ENCODE results near the gene EXOC3L1. TPM values are rescaled to one million over a fixed set of nuclear protein-coding genes. Genes with fewer than 3 reads are reported as not detected.

The EXOC3L1 gene
- total RNA-seq, 1 experiment from 2014 or later, result 1.1 TPM

DNA sequence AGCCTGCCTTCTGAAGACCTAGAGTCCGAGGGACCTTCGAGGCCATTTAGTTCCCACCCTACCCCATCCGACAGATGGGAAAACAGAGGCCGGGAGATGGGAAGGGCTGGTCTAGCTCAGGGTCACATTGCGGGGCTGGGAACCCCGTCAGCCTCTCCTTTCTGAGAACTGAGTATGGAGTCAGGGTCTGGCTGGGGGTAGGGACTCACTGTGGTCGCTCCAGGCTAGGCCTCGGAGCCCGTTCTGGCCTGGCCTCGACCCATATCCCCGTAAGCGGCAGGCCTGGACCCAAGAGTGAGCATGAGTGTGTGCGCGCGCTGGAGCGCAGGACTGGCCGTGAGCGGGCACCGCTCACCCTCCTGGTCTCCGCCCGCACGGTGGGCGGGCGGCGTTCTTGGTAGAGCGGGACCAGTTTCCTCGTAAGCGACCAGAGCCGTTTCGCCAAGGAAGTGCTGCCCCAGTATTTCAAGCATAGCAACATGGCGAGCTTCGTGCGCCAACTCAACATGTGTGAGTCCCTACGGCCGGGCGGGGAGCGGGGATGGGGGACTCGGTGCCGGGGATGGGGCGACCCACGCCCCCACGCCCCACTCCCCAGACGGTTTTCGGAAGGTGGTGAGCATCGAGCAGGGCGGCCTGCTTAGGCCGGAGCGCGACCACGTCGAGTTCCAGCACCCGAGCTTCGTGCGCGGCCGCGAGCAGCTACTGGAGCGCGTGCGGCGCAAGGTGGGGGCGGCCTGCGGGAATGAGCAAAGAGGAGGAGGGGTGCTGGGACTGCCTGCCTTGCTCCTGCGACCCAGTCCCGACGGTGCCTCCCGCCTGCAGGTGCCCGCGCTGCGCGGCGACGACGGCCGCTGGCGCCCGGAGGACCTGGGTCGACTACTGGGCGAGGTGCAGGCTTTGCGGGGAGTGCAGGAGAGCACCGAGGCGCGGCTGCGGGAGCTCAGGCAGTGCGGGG is 24.5 kb downstream of the EXOC3L1 start:
- no peak for DNase-seq (ENCODE audit: low read depth)

DNA sequence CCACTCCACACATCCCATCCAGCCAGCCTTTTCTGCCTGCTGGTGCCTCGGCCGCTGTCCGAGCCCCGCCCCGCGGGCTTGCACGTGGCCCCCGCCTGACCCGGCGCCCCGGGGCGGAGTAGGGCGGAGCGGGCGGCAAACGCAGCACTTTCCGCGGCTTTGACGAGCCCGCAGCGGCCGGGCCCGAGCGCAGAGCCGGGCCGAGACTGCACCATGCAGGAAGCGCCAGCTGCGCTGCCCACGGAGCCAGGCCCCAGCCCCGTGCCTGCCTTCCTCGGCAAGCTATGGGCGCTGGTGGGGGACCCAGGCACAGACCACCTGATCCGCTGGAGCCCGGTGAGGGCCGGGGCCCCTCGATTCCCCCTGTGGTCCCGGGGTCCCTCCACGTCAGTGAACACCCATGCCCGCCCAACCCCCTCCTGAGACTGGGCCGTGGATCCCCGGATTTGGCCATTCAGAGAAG is 25.3 kb downstream of the EXOC3L1 start, which contains the start of gene HSF4:
HSF4 (plus strand) TSS at position 147 of the 463 bp plus-strand sequence; CDS start at position 214, 67 bp downstream.
- DNase-seq (ENCODE audit: low read depth), result no peak

DNA sequence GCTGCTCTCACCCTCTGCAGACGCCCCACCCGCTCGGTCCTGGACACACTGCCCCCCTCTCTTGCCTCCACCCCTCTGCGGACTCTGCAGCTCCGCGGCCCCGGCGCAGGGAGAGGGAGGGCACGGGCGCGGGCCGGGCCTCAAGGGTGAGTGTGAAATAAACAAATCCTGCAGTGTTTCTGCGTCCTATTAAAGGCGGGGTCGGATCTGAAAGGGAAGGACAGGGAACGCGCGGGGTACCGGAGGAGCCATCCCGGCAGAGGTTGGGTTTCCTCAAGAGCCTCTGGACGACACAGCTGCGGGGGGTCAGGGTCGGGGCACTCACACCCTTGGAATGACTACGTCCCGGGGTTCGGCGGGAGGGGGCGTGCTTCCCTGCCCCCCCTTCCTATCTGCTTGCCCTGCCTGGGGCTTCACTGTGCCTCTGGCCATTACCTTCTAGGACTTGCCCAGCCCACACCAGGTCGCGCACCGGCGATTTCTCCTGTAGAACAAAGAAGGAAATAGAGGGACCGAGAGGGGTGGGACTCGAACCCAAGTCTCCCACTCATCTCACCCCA is 25.9 kb downstream of the EXOC3L1 start:
- no peak for DNase-seq (ENCODE audit: low read depth)

GRCh38 chr16:67163164-67163998 is 26.6 kb downstream of the EXOC3L1 start:
- DNase-seq (ENCODE audit: low read depth), result no peak

DNA sequence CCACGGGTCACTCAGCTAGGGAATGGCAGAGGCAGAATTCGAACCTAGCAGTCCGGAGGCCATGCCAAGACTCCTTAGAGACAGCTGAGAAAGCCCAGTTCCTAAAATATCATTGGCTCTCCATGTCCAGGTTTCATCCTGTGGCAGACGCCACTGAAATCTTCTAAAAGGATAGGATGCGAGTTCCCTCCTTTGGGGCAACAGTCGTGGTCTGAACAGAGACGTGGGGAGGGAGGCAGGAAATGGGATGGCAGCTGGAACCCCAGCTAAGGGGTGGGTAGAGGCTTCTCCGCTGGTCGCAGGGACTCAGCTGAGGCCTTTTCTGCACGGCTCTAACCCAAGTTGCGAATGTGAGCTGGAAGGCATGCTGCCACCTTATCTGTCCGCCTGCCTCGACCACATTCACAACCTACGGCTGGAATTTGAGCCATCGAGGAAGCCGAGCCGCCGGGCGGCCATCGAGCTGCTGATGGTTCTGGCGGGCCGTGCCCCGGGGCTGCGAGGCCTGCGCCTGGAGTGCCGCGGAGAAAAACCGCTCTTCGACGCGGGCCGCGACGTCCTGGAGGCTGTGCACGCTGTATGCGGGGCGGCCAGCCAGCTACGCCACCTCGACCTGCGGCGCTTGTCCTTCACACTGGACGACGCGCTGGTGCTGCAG is 27.3 kb downstream of the EXOC3L1 start:
- DNase-seq (ENCODE audit: low read depth), result no peak

DNA sequence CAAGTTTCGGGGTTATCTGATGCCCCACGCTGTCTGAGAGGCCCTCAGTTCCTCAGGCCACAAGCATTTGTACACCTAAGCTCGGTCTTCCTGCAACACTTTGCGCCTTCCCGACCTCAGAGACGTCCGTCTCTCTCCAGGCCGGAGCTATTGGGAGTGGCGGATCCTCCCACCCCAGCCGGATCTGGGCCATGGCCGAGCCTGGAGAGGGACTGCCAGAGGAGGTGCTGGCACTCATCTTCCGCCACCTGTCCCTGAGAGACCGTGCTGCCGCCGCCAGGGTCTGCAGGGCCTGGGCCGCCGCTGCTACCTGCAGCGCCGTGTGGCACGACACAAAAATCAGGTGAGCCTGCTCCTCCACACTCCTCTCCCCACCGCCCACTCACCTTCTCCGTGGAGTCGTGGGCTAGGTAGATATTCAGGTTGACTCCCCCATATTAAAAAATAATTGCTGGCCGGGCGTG is 28.3 kb downstream of the EXOC3L1 start:
- DNase-seq (ENCODE audit: low read depth), result no peak

- DNase-seq (ENCODE audit: low read depth), result peak; percentile 36
These were observed 31.0 kb downstream of the EXOC3L1 start for GRCh38 chr16:67158637-67159600.

- no peak for DNase-seq (ENCODE audit: low read depth)
These were observed 31.9 kb downstream of the EXOC3L1 start for GRCh38 chr16:67157892-67158635.

DNA sequence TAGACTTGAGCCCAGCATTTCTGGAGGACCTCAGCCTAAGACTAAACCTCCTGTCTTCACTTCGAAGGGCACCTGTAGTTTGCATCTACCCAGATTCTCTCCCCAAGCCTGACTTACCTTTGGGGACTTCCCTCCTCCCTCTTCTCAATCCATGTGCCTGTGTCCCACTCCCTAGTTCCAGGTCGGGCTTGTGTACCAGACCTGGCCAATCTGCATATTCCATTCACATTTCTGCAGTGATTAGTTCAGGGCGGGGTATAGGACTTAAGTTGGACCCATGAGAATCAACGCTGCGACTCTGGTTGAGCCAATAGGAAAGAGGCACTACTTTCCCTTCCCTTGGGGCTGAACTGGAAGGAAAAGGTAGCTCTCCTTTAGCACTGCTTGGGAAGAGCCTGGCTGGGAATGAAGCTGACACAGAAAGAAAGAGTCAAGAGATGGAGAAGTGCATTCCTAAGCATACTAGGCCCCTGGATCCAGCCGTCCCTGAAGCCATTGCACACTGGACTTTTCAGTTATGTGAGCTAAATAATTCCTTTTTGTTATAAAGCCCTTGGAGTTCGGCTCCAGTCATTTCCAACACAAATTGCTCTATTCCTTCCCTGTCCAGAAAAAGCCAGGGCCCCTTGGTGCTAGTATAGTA is 32.7 kb downstream of the EXOC3L1 start:
- DNase-seq (ENCODE audit: low read depth), result no peak

- DNase-seq (ENCODE audit: low read depth), result no peak
These were observed 33.6 kb downstream of the EXOC3L1 start for GRCh38 chr16:67156143-67156844.

DNA sequence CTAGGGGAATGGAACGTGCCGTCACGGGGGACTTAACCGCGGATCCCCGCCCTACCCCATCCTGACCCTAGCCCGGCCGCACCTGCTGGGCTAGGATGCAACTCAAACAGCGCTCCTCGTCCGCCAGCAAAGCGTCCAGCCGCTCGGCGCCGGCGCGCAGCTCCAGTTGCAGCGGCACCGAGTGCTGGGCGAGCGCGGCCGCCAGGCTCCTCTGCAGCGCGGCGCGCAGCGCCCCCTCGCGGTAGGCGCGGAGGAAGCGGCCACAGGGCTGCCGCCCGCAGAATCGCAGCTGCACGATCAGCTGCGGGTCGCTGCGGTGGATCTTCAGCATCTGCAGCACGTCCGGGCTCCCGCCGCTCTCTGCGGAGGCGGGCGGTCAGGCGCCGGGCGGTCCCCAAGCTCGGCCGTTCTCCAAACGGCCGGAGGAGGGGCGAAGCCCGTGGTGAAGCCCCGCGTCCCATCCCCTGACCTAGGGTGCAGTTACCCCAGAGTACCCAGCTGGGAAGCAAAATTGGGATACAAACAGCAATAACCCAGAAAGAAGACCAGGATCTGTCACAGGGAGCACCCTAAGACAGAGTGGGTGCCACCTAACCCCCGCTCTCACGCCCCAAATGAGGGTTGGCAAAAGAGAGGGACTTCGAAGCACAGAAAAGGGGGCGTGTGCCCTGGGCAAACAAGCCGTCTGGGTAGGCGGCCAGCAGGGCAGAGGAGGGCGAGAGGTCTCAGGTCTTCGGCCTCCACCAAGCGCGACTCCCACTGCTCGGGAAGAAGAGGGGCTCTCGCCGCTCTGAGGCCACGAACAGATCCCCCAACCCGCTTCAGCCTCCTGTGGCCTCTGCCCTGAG is 34.4 kb downstream of the EXOC3L1 start:
- DNase-seq (ENCODE audit: low read depth), result peak; percentile 32

GRCh38 chr16:67154578-67155294 is 35.2 kb downstream of the EXOC3L1 start:
- no peak for DNase-seq (ENCODE audit: low read depth)

- no peak for DNase-seq (ENCODE audit: low read depth)
These were observed 38.4 kb downstream of the EXOC3L1 start for GRCh38 chr16:67151431-67152097.

DNA sequence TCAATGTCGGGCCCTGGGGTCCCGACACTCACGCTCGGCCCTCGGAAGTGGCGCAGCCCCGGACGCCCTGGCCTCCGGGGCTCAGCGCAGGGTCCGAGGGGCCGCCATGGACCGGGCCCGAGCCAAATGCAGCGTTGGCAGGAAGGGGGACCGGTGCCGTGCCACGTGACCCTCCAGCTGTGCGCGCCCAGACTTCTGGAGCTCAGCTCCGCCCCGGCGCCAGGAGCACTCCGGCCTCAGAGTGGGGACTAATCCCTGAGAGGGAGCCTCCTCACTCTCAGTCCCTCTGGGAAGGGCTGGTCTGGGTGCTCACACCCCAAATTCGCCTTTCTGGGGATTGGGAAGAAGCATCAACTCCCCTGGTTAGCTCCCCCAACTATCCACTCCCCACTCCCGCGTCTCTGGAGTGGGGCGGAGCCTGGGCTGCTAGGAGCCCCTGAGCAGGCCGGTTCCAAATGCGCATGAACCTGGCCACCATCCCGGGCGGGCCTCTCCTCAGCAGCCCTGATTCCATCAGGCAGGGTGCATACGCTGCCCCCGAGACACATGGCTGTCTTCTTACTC is 39.0 kb downstream of the EXOC3L1 start, which contains the start of gene B3GNT9:
B3GNT9 (minus strand) TSS at position 166 of the 564 bp plus-strand sequence. CDS start 513 bp downstream, outside the sequence.
- peak; percentile 26 for DNase-seq (ENCODE audit: low read depth)

Measured in HT1080 (cell line).